ENCODE results near the gene ACTN4. TPM values are rescaled to one million over a fixed set of nuclear protein-coding genes. Genes with fewer than 3 reads are reported as not detected.
"Not testable (repeated sequence)": the region's sequence is repeated elsewhere in the genome, so short reads cannot be mapped to it uniquely, and the experiment has no call there.

Gene ACTN4
- total and polyA plus RNA-seq, 2 donors (not counting 3 experiments of a cell fraction or from before 2014, with no cell fraction given), result 313 to 748 TPM

- dilution Hi-C loops (cut with MboI; ENCODE audit: extremely low pct_ligation_motif_present, low sequenced_read_pairs) (no loop called here), intact Hi-C loops (cut with micrococcal nuclease) (no loop called here)
- no peak for TF ChIP-seq GATA2 (IDR thresholded peaks at IDR 0.05; ENCODE audit: insufficient read depth, insufficient read length, low read depth, low read length)
- no peak for TF ChIP-seq MYC (IDR thresholded peaks at IDR 0.05; ENCODE audit: low read depth, low read length)
- no peak for TF ChIP-seq CTCF (IDR thresholded peaks at IDR 0.05; ENCODE audit: extremely low read depth in 1 of 2, insufficient read depth in 1 of 2, low read depth in 1 of 2, low read length in 2 of 2)
- no peak for TF ChIP-seq JUN (IDR thresholded peaks at IDR 0.05; ENCODE audit: borderline replicate concordance, insufficient read depth, insufficient read length, low read depth)
- TF ChIP-seq FOS (IDR thresholded peaks at IDR 0.05; ENCODE audit: borderline replicate concordance, insufficient read depth, low read length), result no peak
- ChIA-PET POLR2A (no interaction called here), CTCF (no interaction called here)
- DNase-seq (ENCODE audit: low read depth, low spot score) (no peak), FAIRE-seq (no peak)
- no peaks in the 10 kb centered on the region for H3K36me3 ChIP-seq (ENCODE audit: control insufficient read depth in 2 of 2, extremely low read depth in 1 of 2, insufficient read depth in 2 of 2, low read length in 2 of 2)
- BruUV-seq (replicated peaks), result no TSS peak
- H3K4me3 ChIP-seq (replicated peaks in 1 of 3; ENCODE audit: insufficient read depth in 1 of 3, low read depth in 1 of 3, low read length in 3 of 3), result no peak overlapping the region
- no peaks in the 10 kb centered on the region for H4K20me1 ChIP-seq (replicated peaks; ENCODE audit: control insufficient read depth, extremely low read depth, insufficient read depth, low read length)
- no peak overlapping the region for H3K9ac ChIP-seq (replicated peaks; ENCODE audit: extremely low read depth, insufficient read depth, low read length)
- H3K4me2 ChIP-seq (ENCODE audit: insufficient read depth, low read length), result no peak overlapping the region
- H3K27ac ChIP-seq (ENCODE audit: insufficient read depth, low read depth, low read length), result no peak overlapping the region
- H2AFZ ChIP-seq (ENCODE audit: low read depth, low read length), result no peak overlapping the region
- H3K27me3 ChIP-seq (ENCODE audit: control insufficient read depth in 2 of 2, insufficient read depth in 2 of 2, low read length in 2 of 2), result no peaks in the 10 kb centered on the region
- H3K79me2 ChIP-seq (ENCODE audit: control insufficient read depth, insufficient read depth, low read length), result no peaks in the 10 kb centered on the region
- no peaks in the 10 kb centered on the region for H3K4me1 ChIP-seq (ENCODE audit: control insufficient read depth, extremely low read depth, insufficient read depth, low read length)
- no peaks in the 10 kb centered on the region for H3K9me3 ChIP-seq (replicated peaks; ENCODE audit: control insufficient read depth, insufficient read depth, low read length)
- H3K9me1 ChIP-seq (replicated peaks; ENCODE audit: control insufficient read depth, extremely low read depth, insufficient read depth, low read length), result no peaks in the 10 kb centered on the region
Observed at GRCh38 chr19:38759590-38760003, 112.1 kb downstream of the ACTN4 start.

- POLR2A ChIA-PET; dilution Hi-C loops (cut with MboI; ENCODE audit: extremely low pct_ligation_motif_present, low sequenced_read_pairs); H3K4me2 ChIP-seq (ENCODE audit: insufficient read depth, low read length); H2AFZ ChIP-seq (ENCODE audit: low read depth, low read length); intact Hi-C loops (cut with micrococcal nuclease); DNase-seq (ENCODE audit: low read depth, low spot score); H3K4me1 ChIP-seq (ENCODE audit: control insufficient read depth, extremely low read depth, insufficient read depth, low read length); H3K36me3 ChIP-seq (ENCODE audit: control insufficient read depth in 2 of 2, extremely low read depth in 1 of 2, insufficient read depth in 2 of 2, low read length in 2 of 2); BruUV-seq (replicated peaks); H3K9ac ChIP-seq (replicated peaks; ENCODE audit: extremely low read depth, insufficient read depth, low read length); H4K20me1 ChIP-seq (replicated peaks; ENCODE audit: control insufficient read depth, extremely low read depth, insufficient read depth, low read length); H3K9me1 ChIP-seq (replicated peaks; ENCODE audit: control insufficient read depth, extremely low read depth, insufficient read depth, low read length); H3K27ac ChIP-seq (ENCODE audit: insufficient read depth, low read depth, low read length); H3K4me3 ChIP-seq (replicated peaks in 1 of 3; ENCODE audit: insufficient read depth in 1 of 3, low read depth in 1 of 3, low read length in 3 of 3); H3K79me2 ChIP-seq (ENCODE audit: control insufficient read depth, insufficient read depth, low read length); H3K9me3 ChIP-seq (replicated peaks; ENCODE audit: control insufficient read depth, insufficient read depth, low read length); H3K27me3 ChIP-seq (ENCODE audit: control insufficient read depth in 2 of 2, insufficient read depth in 2 of 2, low read length in 2 of 2); FAIRE-seq: not testable (repeated sequence)
- CTCF ChIA-PET, result interaction anchor here (0.9 to 1.8 kb wide), 4 partner anchors 9 to 358 kb away, joined by 3 to 8 read pairs (median 3); partner anchors contain the start of gene FAM98C
Observed at GRCh38 chr19:38760805-38761517, 113.5 kb downstream of the ACTN4 start.

- BruUV-seq (replicated peaks); H3K27ac ChIP-seq (ENCODE audit: insufficient read depth, low read depth, low read length); H3K4me2 ChIP-seq (ENCODE audit: insufficient read depth, low read length); H3K79me2 ChIP-seq (ENCODE audit: control insufficient read depth, insufficient read depth, low read length); dilution Hi-C loops (cut with MboI; ENCODE audit: extremely low pct_ligation_motif_present, low sequenced_read_pairs); H2AFZ ChIP-seq (ENCODE audit: low read depth, low read length); POLR2A ChIA-PET; H3K9ac ChIP-seq (replicated peaks; ENCODE audit: extremely low read depth, insufficient read depth, low read length); H3K9me1 ChIP-seq (replicated peaks; ENCODE audit: control insufficient read depth, extremely low read depth, insufficient read depth, low read length); H3K9me3 ChIP-seq (replicated peaks; ENCODE audit: control insufficient read depth, insufficient read depth, low read length); H4K20me1 ChIP-seq (replicated peaks; ENCODE audit: control insufficient read depth, extremely low read depth, insufficient read depth, low read length); H3K27me3 ChIP-seq (ENCODE audit: control insufficient read depth in 2 of 2, insufficient read depth in 2 of 2, low read length in 2 of 2); H3K4me1 ChIP-seq (ENCODE audit: control insufficient read depth, extremely low read depth, insufficient read depth, low read length); DNase-seq (ENCODE audit: low read depth, low spot score); intact Hi-C loops (cut with micrococcal nuclease); H3K4me3 ChIP-seq (replicated peaks in 1 of 3; ENCODE audit: insufficient read depth in 1 of 3, low read depth in 1 of 3, low read length in 3 of 3); H3K36me3 ChIP-seq (ENCODE audit: control insufficient read depth in 2 of 2, extremely low read depth in 1 of 2, insufficient read depth in 2 of 2, low read length in 2 of 2): not testable (repeated sequence)
- CTCF ChIA-PET, result interaction anchor here (1.3 to 1.8 kb wide), 2 partner anchors 8 to 128 kb away, joined by 3 to 8 read pairs; no protein-coding TSS in a partner anchor
- peak; percentile 12 for FAIRE-seq
Observed at GRCh38 chr19:38761884-38762389, 114.5 kb downstream of the ACTN4 start.
